WTC11 (cell line): ENCODE results near the gene LHFPL2. TPM values are rescaled to one million over a fixed set of nuclear protein-coding genes. Genes with fewer than 3 reads are reported as not detected.

Experiments
- ATAC-seq: fragments of 200-7000 bp; cut with Tn5 transposase; 2 replicates; pipeline ENCODE4 v1.10.0; 2021; ENCODE audit warnings: mild to moderate bottlenecking, moderate library complexity
- CTCF ChIA-PET: fragments of 300-600 bp; sonication (Branson Sonifier 250); formaldehyde crosslinking; loops from one replicate; lab custom pipeline; 2021; ENCODE audit warnings: antibody characterized with exemption; lab: Charles Lee
- POLR2A ChIA-PET: fragments of 350-600 bp; sonication (Branson Sonifier 250); formaldehyde crosslinking; loops from one replicate; lab custom pipeline; 2021; ENCODE audit warnings: antibody characterized with exemption; lab: Charles Lee
- DNase-seq: peaks from one replicate; pipeline ENCODE4 v3.0.0; 2021; ENCODE audit warnings: low spot score
- H3K27ac Mint-ChIP-seq: 2 replicates; pipeline ENCODE4 v1.8.0; 2021; ENCODE audit warnings: mixed read lengths
- H3K27me3 Mint-ChIP-seq: 2 replicates; pipeline ENCODE4 v1.8.0; 2021; ENCODE audit warnings: low read depth, mild to moderate bottlenecking, moderate library complexity, mixed read lengths
- H3K36me3 Mint-ChIP-seq: 2 replicates; pipeline ENCODE4 v1.8.0; 2021; ENCODE audit warnings: mixed read lengths
- H3K4me1 Mint-ChIP-seq: 2 replicates; pipeline ENCODE4 v1.8.0; 2022; ENCODE audit warnings: mixed read lengths
- H3K4me3 Mint-ChIP-seq: 2 replicates; pipeline ENCODE4 v1.8.0; 2021; ENCODE audit warnings: mild to moderate bottlenecking, moderate library complexity, mixed read lengths
- H3K9me3 Mint-ChIP-seq: 2 replicates; pipeline ENCODE4 v1.8.0; 2021; ENCODE audit warnings: mixed read lengths
- AR ChIP-seq: fragments of 250-450 bp; sonication (Bioruptor Pico); IDR thresholded peaks from 2 replicates; pipeline ENCODE4 v1.9.0; 2021; ENCODE audit warnings: mild to moderate bottlenecking
- FOXK1 ChIP-seq: sonication (generic); formaldehyde crosslinking; IDR thresholded peaks from 2 replicates; pipeline ENCODE4 v1.8.0; 2022; ENCODE audit warnings: mild to moderate bottlenecking, moderate library complexity, missing genetic modification reagents
- IRF1 ChIP-seq: sonication (generic); formaldehyde crosslinking; IDR thresholded peaks from 2 replicates; pipeline ENCODE4 v1.8.0; 2023; ENCODE audit warnings: missing genetic modification reagents
- IRF2 ChIP-seq: sonication (generic); formaldehyde crosslinking; IDR thresholded peaks from 2 replicates; pipeline ENCODE4 v1.8.0; 2022; ENCODE audit warnings: low read depth, missing genetic modification reagents, borderline replicate concordance
- JAZF1 ChIP-seq: fragments of 250-450 bp; sonication (Bioruptor Pico); IDR thresholded peaks from 2 replicates; pipeline ENCODE4 v1.9.0; 2021; ENCODE audit warnings: moderate library complexity, mild to moderate bottlenecking, inconsistent platforms
- MYBL2 ChIP-seq: sonication (generic); formaldehyde crosslinking; IDR thresholded peaks from 2 replicates; pipeline ENCODE4 v1.8.1; 2023; ENCODE audit warnings: mild to moderate bottlenecking, moderate library complexity, missing genetic modification reagents
- NFE2L1 ChIP-seq: sonication (generic); formaldehyde crosslinking; IDR thresholded peaks from 2 replicates; pipeline ENCODE4 v1.8.1; 2023; ENCODE audit warnings: missing genetic modification reagents
- NR1H2 ChIP-seq: sonication (generic); formaldehyde crosslinking; IDR thresholded peaks from 2 replicates; pipeline ENCODE4 v1.9.0; 2021; ENCODE audit warnings: mild to moderate bottlenecking, moderate library complexity, missing genetic modification reagents
- PRRX2 ChIP-seq: fragments of 250-450 bp; sonication (Bioruptor Pico); IDR thresholded peaks from 2 replicates; pipeline ENCODE4 v1.8.0; 2021; ENCODE audit warnings: mild to moderate bottlenecking
- ZMAT4 ChIP-seq: fragments of 250-450 bp; sonication (Bioruptor Pico); IDR thresholded peaks from 2 replicates; pipeline ENCODE4 v1.9.0; 2021; ENCODE audit warnings: mild to moderate bottlenecking
- ZNF138 ChIP-seq: sonication (generic); formaldehyde crosslinking; conservative IDR thresholded peaks from 2 replicates; pipeline ENCODE4 v1.8.1; 2022; ENCODE audit warnings: mild to moderate bottlenecking, moderate library complexity, missing genetic modification reagents
- ZNF219 ChIP-seq: sonication (generic); formaldehyde crosslinking; IDR thresholded peaks from 2 replicates; pipeline ENCODE4 v1.8.0; 2023; ENCODE audit warnings: missing genetic modification reagents, mild to moderate bottlenecking, borderline replicate concordance
- ZNF317 ChIP-seq: sonication (generic); formaldehyde crosslinking; IDR thresholded peaks from 2 replicates; pipeline ENCODE4 v1.8.1; 2023; ENCODE audit warnings: low read depth, mild to moderate bottlenecking, moderate library complexity, missing genetic modification reagents, borderline replicate concordance
- ZNF512 ChIP-seq: sonication (generic); formaldehyde crosslinking; IDR thresholded peaks from 2 replicates; pipeline ENCODE4 v1.8.1; 2022; ENCODE audit warnings: missing genetic modification reagents, borderline replicate concordance
- total RNA-seq: library from RNA; stranded (reverse); gene quantifications from 3 replicates; pipeline ENCODE4 v1.2.3, GENCODE V29; 2021
- TF ChIP-seq, protein P1 (sequence below): sonication (generic); formaldehyde crosslinking; IDR thresholded peaks from 2 replicates; pipeline ENCODE4 v1.8.0; 2023; ENCODE audit warnings: missing genetic modification reagents, mild to moderate bottlenecking, borderline replicate concordance
- TF ChIP-seq, protein P2 (sequence below): sonication (generic); formaldehyde crosslinking; IDR thresholded peaks from 2 replicates; pipeline ENCODE4 v1.8.1; 2023; ENCODE audit warnings: mild to moderate bottlenecking, missing genetic modification reagents, moderate library complexity
- TF ChIP-seq, protein P3 (sequence below): sonication (generic); formaldehyde crosslinking; IDR thresholded peaks from 2 replicates; pipeline ENCODE4 v1.8.1; 2022; ENCODE audit warnings: mild to moderate bottlenecking, moderate library complexity, missing genetic modification reagents
- TF ChIP-seq, protein P4 (sequence below): sonication (generic); formaldehyde crosslinking; IDR thresholded peaks from 2 replicates; pipeline ENCODE4 v1.8.0; 2023; ENCODE audit warnings: mild to moderate bottlenecking, missing genetic modification reagents
- TF ChIP-seq, protein P5 (sequence below): sonication (generic); formaldehyde crosslinking; IDR thresholded peaks from 2 replicates; pipeline ENCODE4 v1.8.1; 2022; ENCODE audit warnings: low read depth, missing genetic modification reagents, borderline replicate concordance
- TF ChIP-seq, protein P6 (sequence below): fragments of 250-450 bp; sonication (Bioruptor Pico); IDR thresholded peaks from 2 replicates; pipeline ENCODE4 v2.1.2; 2022; ENCODE audit warnings: mild to moderate bottlenecking, moderate library complexity

LHFPL2 gene
- total RNA-seq, 1 experiment from 2014 or later, result 40.6 TPM

- no peaks in the 10 kb centered on the region for H3K27me3 Mint-ChIP-seq
- H3K4me3 Mint-ChIP-seq, result no peak overlapping the region
- ChIA-PET CTCF (no interaction called here), POLR2A (no interaction called here)
- H3K36me3 Mint-ChIP-seq, result peaks cover 61% of the 10 kb centered on the region
- peaks cover 6% of the 10 kb centered on the region; the same call in 1 of the 2 replicates for H3K9me3 Mint-ChIP-seq
- DNase-seq (no peak), ATAC-seq (no peak)
- H3K27ac Mint-ChIP-seq, result no peak overlapping the region
- peaks cover 23% of the 10 kb centered on the region for H3K4me1 Mint-ChIP-seq
- TF ChIP-seq IRF2 (CRISPR knock-in tag) (no peak), ZNF219 (CRISPR knock-in tag) (no peak), ZNF138 (no peak), JAZF1 (CRISPR knock-in tag) (no peak), MYBL2 (CRISPR knock-in tag) (no peak), NR1H2 (CRISPR knock-in tag) (no peak), IRF1 (no peak), PRRX2 (no peak), FOXK1 (CRISPR knock-in tag) (no peak), ZMAT4 (CRISPR knock-in tag) (no peak), ZNF317 (CRISPR knock-in tag) (no peak), NFE2L1 (CRISPR knock-in tag) (no peak), AR (no peak), ZNF512 (CRISPR knock-in tag) (no peak)
- TF ChIP-seq, protein P1, sequence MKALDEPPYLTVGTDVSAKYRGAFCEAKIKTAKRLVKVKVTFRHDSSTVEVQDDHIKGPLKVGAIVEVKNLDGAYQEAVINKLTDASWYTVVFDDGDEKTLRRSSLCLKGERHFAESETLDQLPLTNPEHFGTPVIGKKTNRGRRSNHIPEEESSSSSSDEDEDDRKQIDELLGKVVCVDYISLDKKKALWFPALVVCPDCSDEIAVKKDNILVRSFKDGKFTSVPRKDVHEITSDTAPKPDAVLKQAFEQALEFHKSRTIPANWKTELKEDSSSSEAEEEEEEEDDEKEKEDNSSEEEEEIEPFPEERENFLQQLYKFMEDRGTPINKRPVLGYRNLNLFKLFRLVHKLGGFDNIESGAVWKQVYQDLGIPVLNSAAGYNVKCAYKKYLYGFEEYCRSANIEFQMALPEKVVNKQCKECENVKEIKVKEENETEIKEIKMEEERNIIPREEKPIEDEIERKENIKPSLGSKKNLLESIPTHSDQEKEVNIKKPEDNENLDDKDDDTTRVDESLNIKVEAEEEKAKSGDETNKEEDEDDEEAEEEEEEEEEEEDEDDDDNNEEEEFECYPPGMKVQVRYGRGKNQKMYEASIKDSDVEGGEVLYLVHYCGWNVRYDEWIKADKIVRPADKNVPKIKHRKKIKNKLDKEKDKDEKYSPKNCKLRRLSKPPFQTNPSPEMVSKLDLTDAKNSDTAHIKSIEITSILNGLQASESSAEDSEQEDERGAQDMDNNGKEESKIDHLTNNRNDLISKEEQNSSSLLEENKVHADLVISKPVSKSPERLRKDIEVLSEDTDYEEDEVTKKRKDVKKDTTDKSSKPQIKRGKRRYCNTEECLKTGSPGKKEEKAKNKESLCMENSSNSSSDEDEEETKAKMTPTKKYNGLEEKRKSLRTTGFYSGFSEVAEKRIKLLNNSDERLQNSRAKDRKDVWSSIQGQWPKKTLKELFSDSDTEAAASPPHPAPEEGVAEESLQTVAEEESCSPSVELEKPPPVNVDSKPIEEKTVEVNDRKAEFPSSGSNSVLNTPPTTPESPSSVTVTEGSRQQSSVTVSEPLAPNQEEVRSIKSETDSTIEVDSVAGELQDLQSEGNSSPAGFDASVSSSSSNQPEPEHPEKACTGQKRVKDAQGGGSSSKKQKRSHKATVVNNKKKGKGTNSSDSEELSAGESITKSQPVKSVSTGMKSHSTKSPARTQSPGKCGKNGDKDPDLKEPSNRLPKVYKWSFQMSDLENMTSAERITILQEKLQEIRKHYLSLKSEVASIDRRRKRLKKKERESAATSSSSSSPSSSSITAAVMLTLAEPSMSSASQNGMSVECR, result no peak
- TF ChIP-seq, protein P2, sequence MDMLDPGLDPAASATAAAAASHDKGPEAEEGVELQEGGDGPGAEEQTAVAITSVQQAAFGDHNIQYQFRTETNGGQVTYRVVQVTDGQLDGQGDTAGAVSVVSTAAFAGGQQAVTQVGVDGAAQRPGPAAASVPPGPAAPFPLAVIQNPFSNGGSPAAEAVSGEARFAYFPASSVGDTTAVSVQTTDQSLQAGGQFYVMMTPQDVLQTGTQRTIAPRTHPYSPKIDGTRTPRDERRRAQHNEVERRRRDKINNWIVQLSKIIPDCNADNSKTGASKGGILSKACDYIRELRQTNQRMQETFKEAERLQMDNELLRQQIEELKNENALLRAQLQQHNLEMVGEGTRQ (CRISPR knock-in tag), result no peak
- TF ChIP-seq, protein P3, sequence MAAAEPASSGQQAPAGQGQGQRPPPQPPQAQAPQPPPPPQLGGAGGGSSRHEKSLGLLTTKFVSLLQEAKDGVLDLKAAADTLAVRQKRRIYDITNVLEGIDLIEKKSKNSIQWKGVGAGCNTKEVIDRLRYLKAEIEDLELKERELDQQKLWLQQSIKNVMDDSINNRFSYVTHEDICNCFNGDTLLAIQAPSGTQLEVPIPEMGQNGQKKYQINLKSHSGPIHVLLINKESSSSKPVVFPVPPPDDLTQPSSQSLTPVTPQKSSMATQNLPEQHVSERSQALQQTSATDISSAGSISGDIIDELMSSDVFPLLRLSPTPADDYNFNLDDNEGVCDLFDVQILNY (CRISPR knock-in tag), result no peak
- TF ChIP-seq, protein P4, sequence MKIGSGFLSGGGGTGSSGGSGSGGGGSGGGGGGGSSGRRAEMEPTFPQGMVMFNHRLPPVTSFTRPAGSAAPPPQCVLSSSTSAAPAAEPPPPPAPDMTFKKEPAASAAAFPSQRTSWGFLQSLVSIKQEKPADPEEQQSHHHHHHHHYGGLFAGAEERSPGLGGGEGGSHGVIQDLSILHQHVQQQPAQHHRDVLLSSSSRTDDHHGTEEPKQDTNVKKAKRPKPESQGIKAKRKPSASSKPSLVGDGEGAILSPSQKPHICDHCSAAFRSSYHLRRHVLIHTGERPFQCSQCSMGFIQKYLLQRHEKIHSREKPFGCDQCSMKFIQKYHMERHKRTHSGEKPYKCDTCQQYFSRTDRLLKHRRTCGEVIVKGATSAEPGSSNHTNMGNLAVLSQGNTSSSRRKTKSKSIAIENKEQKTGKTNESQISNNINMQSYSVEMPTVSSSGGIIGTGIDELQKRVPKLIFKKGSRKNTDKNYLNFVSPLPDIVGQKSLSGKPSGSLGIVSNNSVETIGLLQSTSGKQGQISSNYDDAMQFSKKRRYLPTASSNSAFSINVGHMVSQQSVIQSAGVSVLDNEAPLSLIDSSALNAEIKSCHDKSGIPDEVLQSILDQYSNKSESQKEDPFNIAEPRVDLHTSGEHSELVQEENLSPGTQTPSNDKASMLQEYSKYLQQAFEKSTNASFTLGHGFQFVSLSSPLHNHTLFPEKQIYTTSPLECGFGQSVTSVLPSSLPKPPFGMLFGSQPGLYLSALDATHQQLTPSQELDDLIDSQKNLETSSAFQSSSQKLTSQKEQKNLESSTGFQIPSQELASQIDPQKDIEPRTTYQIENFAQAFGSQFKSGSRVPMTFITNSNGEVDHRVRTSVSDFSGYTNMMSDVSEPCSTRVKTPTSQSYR (CRISPR knock-in tag), result no peak
- TF ChIP-seq, protein P5, sequence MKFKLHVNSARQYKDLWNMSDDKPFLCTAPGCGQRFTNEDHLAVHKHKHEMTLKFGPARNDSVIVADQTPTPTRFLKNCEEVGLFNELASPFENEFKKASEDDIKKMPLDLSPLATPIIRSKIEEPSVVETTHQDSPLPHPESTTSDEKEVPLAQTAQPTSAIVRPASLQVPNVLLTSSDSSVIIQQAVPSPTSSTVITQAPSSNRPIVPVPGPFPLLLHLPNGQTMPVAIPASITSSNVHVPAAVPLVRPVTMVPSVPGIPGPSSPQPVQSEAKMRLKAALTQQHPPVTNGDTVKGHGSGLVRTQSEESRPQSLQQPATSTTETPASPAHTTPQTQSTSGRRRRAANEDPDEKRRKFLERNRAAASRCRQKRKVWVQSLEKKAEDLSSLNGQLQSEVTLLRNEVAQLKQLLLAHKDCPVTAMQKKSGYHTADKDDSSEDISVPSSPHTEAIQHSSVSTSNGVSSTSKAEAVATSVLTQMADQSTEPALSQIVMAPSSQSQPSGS (CRISPR knock-in tag), result no peak
- TF ChIP-seq, protein P6, sequence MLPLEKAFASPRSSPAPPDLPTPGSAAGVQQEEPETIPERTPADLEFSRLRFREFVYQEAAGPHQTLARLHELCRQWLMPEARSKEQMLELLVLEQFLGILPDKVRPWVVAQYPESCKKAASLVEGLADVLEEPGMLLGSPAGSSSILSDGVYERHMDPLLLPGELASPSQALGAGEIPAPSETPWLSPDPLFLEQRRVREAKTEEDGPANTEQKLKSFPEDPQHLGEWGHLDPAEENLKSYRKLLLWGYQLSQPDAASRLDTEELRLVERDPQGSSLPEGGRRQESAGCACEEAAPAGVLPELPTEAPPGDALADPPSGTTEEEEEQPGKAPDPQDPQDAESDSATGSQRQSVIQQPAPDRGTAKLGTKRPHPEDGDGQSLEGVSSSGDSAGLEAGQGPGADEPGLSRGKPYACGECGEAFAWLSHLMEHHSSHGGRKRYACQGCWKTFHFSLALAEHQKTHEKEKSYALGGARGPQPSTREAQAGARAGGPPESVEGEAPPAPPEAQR (CRISPR knock-in tag), result no peak
Observed at GRCh38 chr5:78629624-78630023, 18.9 kb downstream of the LHFPL2 start.
